HG02870 (cell line): ENCODE data around the gene LTA.
"Not testable (repeated sequence)": the region's sequence is repeated elsewhere in the genome, so short reads cannot be mapped to it uniquely, and the experiment has no call there.

ENCODE experiments used
- ATAC-seq: cut with Tn5 transposase; IDR thresholded peaks from one replicate; pipeline ENCODE4 v1.9.1; 2021; ENCODE audit warnings: mild to moderate bottlenecking, moderate library complexity; ENCODE audit not compliant: unreplicated experiment

The LTA gene

GRCh38 chr6:31586008-31586407, 13.9 kb downstream of the LTA start, which contains the start of gene LST1:
TSS of gene LST1 (plus strand) at chr6:31586277. CDS start at chr6:31587300, 1,023 bp downstream.
- no peak for ATAC-seq

GRCh38 chr6:31586599-31587281, 14.7 kb downstream of the LTA start:
- ATAC-seq, result no peak

GRCh38 chr6:31587791-31588777, 16.0 kb downstream of the LTA start:
- ATAC-seq, result no peak

- ATAC-seq, result no peak
Observed at GRCh38 chr6:31588871-31589650, 17.0 kb downstream of the LTA start.

- ATAC-seq, result not testable (repeated sequence)
Observed at GRCh38 chr6:31590691-31591090, 18.6 kb downstream of the LTA start.

- no peak for ATAC-seq
Observed at GRCh38 chr6:31592396-31592771, 20.3 kb downstream of the LTA start.

GRCh38 chr6:31597006-31597405, 24.9 kb downstream of the LTA start:
- no peak for ATAC-seq

GRCh38 chr6:31607317-31607716, 35.2 kb downstream of the LTA start:
- no peak for ATAC-seq

- ATAC-seq, result no peak
Observed at GRCh38 chr6:31609519-31610406, 37.7 kb downstream of the LTA start.

- no peak for ATAC-seq
Observed at GRCh38 chr6:31610968-31611367, 38.9 kb downstream of the LTA start.

- no peak for ATAC-seq
Observed at GRCh38 chr6:31614075-31614619, 42.1 kb downstream of the LTA start.

- ATAC-seq, result no peak
Observed at GRCh38 chr6:31614684-31615578, 42.8 kb downstream of the LTA start, which contains the start of gene AIF1. TSS of gene AIF1 (plus strand) at chr6:31615234. CDS start at chr6:31615330, 96 bp downstream.

GRCh38 chr6:31615748-31616147, 43.7 kb downstream of the LTA start:
- ATAC-seq, result no peak

- ATAC-seq, result no peak
Observed at GRCh38 chr6:31617010-31617409, 44.9 kb downstream of the LTA start.

GRCh38 chr6:31619805-31620585, 47.9 kb downstream of the LTA start:
- ATAC-seq, result peak; percentile 81

GRCh38 chr6:31620586-31621319, 48.7 kb downstream of the LTA start, which contains the start of gene PRRC2A:
TSS of gene PRRC2A (plus strand) at chr6:31620715. CDS start at chr6:31622790, 2,075 bp downstream.
- peak; percentile 56 for ATAC-seq

GRCh38 chr6:31621320-31621939, 49.3 kb downstream of the LTA start:
- ATAC-seq, result no peak
